ENCODE data around the gene COLEC12. TPM values are rescaled to one million over a fixed set of nuclear protein-coding genes. Genes with fewer than 3 reads are reported as not detected.

The COLEC12 gene
- total RNA-seq, 6 experiments from 2014 or later: 0.05 to 0.21 (median 0.15) TPM; not detected in 1

DNA sequence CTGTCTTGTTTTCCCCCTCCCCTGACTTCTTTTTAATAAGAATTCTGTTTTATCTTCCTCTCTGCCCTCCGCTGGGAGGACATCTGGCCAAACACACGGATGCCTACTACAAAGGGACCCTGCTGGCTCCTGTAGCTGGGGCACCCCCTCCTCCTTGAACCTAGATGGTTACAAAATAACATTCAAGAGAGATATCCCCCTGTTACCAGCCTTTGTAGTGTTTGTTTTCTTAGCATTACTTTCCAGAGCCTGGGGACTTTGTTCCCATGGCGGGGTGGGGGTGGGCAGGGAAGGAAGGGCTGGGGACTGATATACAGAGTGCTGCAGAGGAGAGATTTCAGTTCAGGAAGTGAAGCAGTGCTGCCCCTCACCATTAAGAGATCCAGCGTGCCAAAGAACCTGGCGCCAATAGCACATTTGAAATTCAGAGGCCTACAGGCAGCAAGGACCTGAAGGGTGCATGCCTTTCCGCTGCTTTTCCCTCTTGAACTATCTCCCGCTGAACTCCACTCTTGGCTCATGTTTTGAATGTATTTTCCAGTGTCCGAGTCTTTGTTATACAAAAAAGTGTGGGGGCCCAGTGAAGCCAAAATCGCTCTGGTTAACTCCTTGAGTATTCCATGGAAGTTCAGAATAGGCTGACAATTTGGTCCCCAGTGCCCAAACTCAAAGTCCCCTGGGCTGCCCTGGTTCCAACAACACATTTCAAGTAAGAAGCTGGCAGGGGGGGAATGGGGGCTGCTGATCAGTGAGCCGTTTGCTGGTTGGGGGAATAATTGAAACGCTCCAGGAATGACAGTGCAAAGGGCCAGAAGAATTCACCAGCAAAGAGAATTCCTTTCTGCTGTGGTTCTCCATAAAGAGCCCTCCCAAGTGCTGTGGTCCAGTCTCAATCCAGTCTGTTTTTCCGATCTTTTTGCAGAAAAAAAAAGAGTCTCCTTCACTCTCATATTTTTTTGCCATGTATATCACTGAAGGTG is 137.9 kb downstream of the COLEC12 start:
- DNase-seq: no peak
- TF ChIP-seq, protein P1, sequence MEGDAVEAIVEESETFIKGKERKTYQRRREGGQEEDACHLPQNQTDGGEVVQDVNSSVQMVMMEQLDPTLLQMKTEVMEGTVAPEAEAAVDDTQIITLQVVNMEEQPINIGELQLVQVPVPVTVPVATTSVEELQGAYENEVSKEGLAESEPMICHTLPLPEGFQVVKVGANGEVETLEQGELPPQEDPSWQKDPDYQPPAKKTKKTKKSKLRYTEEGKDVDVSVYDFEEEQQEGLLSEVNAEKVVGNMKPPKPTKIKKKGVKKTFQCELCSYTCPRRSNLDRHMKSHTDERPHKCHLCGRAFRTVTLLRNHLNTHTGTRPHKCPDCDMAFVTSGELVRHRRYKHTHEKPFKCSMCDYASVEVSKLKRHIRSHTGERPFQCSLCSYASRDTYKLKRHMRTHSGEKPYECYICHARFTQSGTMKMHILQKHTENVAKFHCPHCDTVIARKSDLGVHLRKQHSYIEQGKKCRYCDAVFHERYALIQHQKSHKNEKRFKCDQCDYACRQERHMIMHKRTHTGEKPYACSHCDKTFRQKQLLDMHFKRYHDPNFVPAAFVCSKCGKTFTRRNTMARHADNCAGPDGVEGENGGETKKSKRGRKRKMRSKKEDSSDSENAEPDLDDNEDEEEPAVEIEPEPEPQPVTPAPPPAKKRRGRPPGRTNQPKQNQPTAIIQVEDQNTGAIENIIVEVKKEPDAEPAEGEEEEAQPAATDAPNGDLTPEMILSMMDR (IDR thresholded peaks at IDR 0.05): no peak
- H3K27me3 Mint-ChIP-seq (ENCODE audit: insufficient read depth): peaks cover 5% of the 10 kb centered on the region
- peaks cover 57% of the 10 kb centered on the region for H3K4me1 Mint-ChIP-seq (ENCODE audit: low read depth)
- peak overlapping the region; percentile 70 for H3K4me3 Mint-ChIP-seq
- no peaks in the 10 kb centered on the region for H3K9me3 Mint-ChIP-seq
- H3K27ac Mint-ChIP-seq: peak overlapping the region; percentile 90
- H3K36me3 Mint-ChIP-seq (ENCODE audit: low read depth): peaks cover 8% of the 10 kb centered on the region; the same call in 1 of the 2 replicates

DNA sequence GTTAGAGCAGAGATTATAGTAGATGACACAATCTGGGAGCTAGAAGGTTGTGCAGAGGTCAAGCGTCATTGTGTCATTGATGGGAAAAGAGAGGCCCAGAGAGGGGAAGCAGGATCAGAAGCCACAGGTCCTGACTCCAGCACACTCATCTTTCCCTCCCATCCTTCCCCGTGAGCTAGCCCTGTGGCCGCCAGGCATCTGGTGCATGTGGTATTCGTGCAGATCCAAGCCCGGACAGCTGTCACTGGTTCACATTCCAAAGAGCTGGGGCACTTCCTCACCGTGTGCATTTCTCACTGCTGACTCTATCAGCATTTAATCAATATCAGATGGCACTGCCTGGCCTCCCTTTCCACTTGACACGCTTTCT is 138.6 kb downstream of the COLEC12 start:
- peaks cover 59% of the 10 kb centered on the region for H3K4me1 Mint-ChIP-seq (ENCODE audit: low read depth)
- peak; percentile 94 for DNase-seq
- H3K9me3 Mint-ChIP-seq: no peaks in the 10 kb centered on the region
- H3K27ac Mint-ChIP-seq: peak overlapping the region; percentile 90
- TF ChIP-seq, protein P1 (IDR thresholded peaks at IDR 0.05): no peak
- peaks cover 5% of the 10 kb centered on the region for H3K27me3 Mint-ChIP-seq (ENCODE audit: insufficient read depth)
- peak overlapping the region; percentile 70 for H3K4me3 Mint-ChIP-seq
- H3K36me3 Mint-ChIP-seq (ENCODE audit: low read depth): peaks cover 8% of the 10 kb centered on the region; the same call in 1 of the 2 replicates

DNA sequence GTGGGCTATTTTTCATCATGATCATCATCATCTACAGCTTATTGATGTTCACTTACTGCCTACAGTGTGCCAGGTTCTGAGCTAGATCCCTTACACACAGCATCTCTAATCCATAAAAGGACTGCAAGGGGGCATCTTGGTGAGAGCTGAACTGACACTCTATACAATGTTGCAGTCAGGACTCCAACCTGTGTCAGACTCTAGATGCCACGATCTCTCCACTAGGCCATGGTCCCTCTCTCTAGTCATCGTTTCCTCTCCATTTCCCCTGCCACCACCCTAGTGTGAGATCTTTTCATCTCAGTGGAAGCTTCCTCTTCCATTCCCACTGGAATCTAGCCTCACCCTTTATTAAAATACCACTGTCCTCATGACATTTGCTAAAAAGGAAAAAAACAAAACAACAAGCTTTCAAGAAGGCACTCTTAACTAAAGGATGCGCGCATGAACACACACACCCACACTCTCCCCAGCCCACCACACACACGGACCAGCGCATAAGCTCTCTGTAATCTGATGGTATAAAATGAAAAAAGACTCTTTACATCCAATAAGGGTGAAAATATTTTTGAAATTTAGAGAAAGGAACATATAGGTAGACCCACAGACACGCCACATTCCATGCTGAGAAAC is 139.3 kb downstream of the COLEC12 start:
- DNase-seq: no peak

DNA sequence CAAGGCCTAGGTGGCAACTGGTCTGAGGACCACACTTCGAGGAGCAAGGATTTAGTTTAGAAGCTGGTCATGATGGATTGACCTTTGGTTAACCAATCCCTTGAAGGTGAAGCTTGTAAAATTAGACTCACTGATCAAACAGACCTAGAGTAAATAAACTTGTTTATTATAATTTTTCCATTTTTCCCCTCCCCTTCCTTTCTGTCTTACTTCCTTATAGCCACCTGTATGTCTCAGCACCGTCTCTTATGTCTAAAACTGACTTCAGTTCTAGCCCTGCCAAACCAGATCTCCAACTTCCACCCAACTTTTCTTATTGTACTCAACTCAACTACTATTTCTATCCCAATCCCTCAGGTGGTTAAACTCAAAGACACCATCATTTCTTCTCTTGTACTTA is 139.8 kb downstream of the COLEC12 start:
- H3K9me3 Mint-ChIP-seq: no peaks in the 10 kb centered on the region
- H3K4me3 Mint-ChIP-seq: no peak overlapping the region
- peaks cover 63% of the 10 kb centered on the region for H3K4me1 Mint-ChIP-seq (ENCODE audit: low read depth)
- peaks cover 2% of the 10 kb centered on the region for H3K27me3 Mint-ChIP-seq (ENCODE audit: insufficient read depth)
- no peak for DNase-seq
- no peak overlapping the region for H3K27ac Mint-ChIP-seq
- H3K36me3 Mint-ChIP-seq (ENCODE audit: low read depth): peaks cover 8% of the 10 kb centered on the region; the same call in 1 of the 2 replicates
- TF ChIP-seq, protein P1 (IDR thresholded peaks at IDR 0.05): no peak

More for the DNA sequence above, 139.3 kb downstream of the COLEC12 start:
- H3K4me1 Mint-ChIP-seq (ENCODE audit: low read depth): peaks cover 63% of the 10 kb centered on the region
- TF ChIP-seq, protein P1 (IDR thresholded peaks at IDR 0.05): no peak
- no peaks in the 10 kb centered on the region for H3K9me3 Mint-ChIP-seq
- peaks cover 8% of the 10 kb centered on the region; the same call in 1 of the 2 replicates for H3K36me3 Mint-ChIP-seq (ENCODE audit: low read depth)
- H3K27me3 Mint-ChIP-seq (ENCODE audit: insufficient read depth): peaks cover 4% of the 10 kb centered on the region
- peak overlapping the region; percentile 90 for H3K27ac Mint-ChIP-seq
- peak overlapping the region; percentile 70 for H3K4me3 Mint-ChIP-seq

DNA sequence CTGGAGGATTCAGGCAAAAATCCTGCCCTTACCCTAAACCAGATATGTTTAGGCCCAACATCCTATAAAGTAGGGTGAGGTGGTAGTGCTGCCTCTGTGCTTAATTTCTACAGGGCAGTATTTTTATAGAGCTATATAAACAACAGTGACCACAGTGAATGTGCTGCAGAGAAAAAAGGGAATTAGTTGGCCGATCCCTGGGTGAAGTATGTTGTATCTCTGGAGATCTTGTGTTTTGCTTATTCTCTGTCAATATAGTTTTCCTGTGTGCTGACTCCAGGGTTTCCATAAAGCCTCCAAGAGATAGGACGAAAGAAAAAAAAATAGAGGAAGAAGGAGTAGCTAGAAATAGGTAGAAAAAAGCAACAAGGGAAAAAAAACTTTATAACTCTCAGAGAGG is 143.7 kb downstream of the COLEC12 start:
- Mint-ChIP-seq H3K27me3 (ENCODE audit: insufficient read depth) (peaks cover 5% of the 10 kb centered on the region), H3K9me3 (no peaks in the 10 kb centered on the region), H3K36me3 (ENCODE audit: low read depth) (peaks cover 8% of the 10 kb centered on the region; the same call in 1 of the 2 replicates), H3K4me3 (no peak overlapping the region), H3K4me1 (ENCODE audit: low read depth) (peaks cover 43% of the 10 kb centered on the region), H3K27ac (no peak overlapping the region)
- DNase-seq: no peak
- TF ChIP-seq, protein P1 (IDR thresholded peaks at IDR 0.05): no peak
